ENCODE measurements around the gene RDH16.
"Not testable (repeated sequence)": the region's sequence is repeated elsewhere in the genome, so short reads cannot be mapped to it uniquely, and the experiment has no call there.

RDH16 gene

GRCh38 chr12:56921346-56921745, 36.1 kb downstream of the RDH16 start:
- DNase-seq (ENCODE audit: low read depth): no peak

GRCh38 chr12:56918139-56918538, 39.3 kb downstream of the RDH16 start:
- not testable (repeated sequence) for DNase-seq (ENCODE audit: low read depth)

DNA sequence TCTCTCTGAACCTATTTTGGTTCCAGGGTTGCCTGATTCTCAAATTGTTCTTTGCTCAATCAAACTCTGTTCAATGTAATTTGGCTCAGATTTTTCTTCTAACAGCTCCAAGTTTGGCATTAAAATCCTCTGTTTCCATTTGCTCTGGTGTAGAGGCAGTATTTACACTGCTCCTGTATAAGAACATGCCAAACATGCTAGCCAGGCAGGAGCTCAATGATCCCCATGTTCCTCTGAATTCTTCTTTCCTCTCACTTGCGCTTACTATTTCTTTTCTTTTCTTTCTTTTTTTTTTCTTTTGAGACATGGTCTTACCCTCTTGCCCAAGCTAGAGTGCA, 40.4 kb downstream of the RDH16 start:
- DNase-seq (ENCODE audit: low read depth): no peak

DNA sequence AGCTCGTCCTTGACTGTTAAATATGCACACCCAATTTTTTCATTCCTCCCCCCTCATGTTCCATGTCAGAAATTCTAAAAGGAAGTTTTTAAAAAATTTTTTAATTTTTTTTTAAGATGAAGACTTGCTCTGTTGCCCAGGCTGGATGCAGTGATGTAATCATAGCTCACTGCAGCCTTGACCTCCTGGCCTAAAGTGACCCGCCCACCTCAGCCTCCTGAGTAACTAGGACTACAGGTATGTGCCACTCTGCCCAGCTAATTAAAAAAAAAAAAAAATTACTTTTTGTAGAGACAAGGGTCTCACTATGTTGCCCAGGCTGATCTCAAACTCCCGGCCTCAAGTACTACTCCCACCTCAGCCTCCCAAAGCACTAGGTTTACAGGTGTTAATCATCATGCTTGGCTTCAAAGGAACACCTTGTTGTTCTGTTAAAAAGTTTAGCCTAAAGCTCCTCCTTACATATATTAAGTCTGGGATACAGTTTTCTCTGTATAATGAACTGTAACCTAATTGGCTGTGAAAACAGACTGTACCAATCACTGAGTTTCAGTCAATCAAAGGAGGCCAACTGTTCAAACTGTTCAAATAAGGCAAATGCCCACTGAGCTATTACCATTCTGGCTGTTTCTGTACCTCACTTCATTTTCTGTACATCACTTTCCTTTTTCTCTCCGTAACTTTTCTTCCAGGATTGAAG, 41.0 kb downstream of the RDH16 start:
- DNase-seq (ENCODE audit: low read depth): no peak

GRCh38 chr12:56914724-56915123, 42.7 kb downstream of the RDH16 start:
- DNase-seq (ENCODE audit: low read depth): no peak

DNA sequence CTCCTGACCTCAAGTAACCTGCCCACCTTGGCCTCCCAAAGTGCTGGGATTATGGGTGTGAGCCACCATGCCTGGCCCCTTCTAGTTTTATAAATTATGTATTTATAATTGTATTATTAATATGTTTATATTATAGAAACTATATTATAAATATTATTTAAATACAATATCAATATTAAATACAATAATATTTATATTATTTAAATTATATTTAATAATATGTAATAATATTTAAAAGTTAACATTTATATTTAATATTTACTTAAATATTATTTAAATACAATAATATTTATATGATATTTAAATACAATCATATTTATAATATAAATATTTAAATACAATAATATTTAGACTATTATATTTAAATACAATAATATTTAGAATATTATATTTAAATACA, 43.2 kb downstream of the RDH16 start:
- DNase-seq (ENCODE audit: low read depth): no peak

- not testable (repeated sequence) for DNase-seq (ENCODE audit: low read depth)
These were observed 48.0 kb downstream of the RDH16 start for GRCh38 chr12:56909403-56909802.

GRCh38 chr12:56908136-56908535, 49.3 kb downstream of the RDH16 start:
- DNase-seq (ENCODE audit: low read depth): no peak

DNA sequence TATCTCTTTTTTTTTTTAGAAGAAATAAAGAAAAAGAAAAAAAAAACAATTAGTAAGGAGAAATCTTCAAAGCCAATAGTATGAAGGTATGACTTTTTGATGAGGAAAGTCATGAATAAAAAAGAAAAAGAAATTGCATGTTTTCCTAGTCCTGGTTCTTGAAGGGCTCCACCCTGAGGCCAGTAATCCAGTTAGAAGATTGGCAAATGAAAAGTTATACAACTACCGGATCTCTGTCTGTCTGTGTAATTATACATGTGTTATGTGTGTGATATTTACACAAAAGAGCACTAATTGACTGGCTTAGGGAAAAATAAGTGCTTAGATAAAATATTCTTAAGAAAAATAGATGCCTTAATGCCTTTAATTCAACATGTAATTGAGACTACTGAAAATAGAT, 51.6 kb downstream of the RDH16 start:
- DNase-seq (ENCODE audit: low read depth): no peak

- no peak for DNase-seq (ENCODE audit: low read depth)
These were observed 54.0 kb downstream of the RDH16 start for GRCh38 chr12:56903374-56903773.
